H1 (cell line): ENCODE measurements around the gene UMOD. TPM values are rescaled to one million over a fixed set of nuclear protein-coding genes. Genes with fewer than 3 reads are reported as not detected.

ENCODE experiments used
- CTCF ChIA-PET: fragments of 300-600 bp; sonication (Branson Sonifier 250); formaldehyde crosslinking; loops from one replicate; lab custom pipeline; 2021; ENCODE audit not compliant: partially characterized antibody; lab: Charles Lee
- POLR2A ChIA-PET: fragments of 300-600 bp; sonication (Branson Sonifier 250); formaldehyde crosslinking; loops from one replicate; lab custom pipeline; 2021; ENCODE audit warnings: inconsistent platforms; ENCODE audit not compliant: partially characterized antibody; lab: Charles Lee
- DNase-seq, 2 experiments: peaks; one replicate each; pipeline versions ENCODE4 v3.0.0 to v3.0.0-alpha.2; 2010 to 2022; ENCODE audit warnings: low spot score in 2 of 2, low read depth in 1 of 2, mixed read lengths in 1 of 2
- FAIRE-seq: peaks from 2 replicates; lab custom pipeline; 2011; peaks lifted over from hg19 to GRCh38; lab: Jason Lieb, UNC
- H2AFZ ChIP-seq: 2 replicates; pipeline ENCODE4 v1.8.1; 2012; ENCODE audit warnings: low read length, inconsistent platforms
- H2AK5ac ChIP-seq: 2 replicates; pipeline ENCODE4 v1.6.1; 2013; ENCODE audit warnings: low read depth, low read length
- H2BK120ac ChIP-seq: replicated peaks from 2 replicates; pipeline ENCODE3; 2013; ENCODE audit warnings: low read depth, low read length, inconsistent platforms
- H2BK12ac ChIP-seq: 2 replicates; pipeline ENCODE4 v1.6.1; 2013; ENCODE audit warnings: low read depth, low read length
- H2BK15ac ChIP-seq: 2 replicates; pipeline ENCODE4 v1.6.1; 2013; ENCODE audit warnings: low read length
- H2BK20ac ChIP-seq: 2 replicates; pipeline ENCODE4 v1.6.1; 2013; ENCODE audit warnings: low read length
- H2BK5ac ChIP-seq: 2 replicates; pipeline ENCODE4 v1.6.1; 2013; ENCODE audit warnings: low read depth, low read length
- H3K14ac ChIP-seq: 2 replicates; pipeline ENCODE4 v1.6.1; 2013; ENCODE audit warnings: inconsistent platforms; ENCODE audit not compliant: insufficient read length
- H3K18ac ChIP-seq: 2 replicates; pipeline ENCODE4 v1.6.1; 2013; ENCODE audit warnings: low read length; ENCODE audit errors: extremely low read depth
- H3K23ac ChIP-seq: 2 replicates; pipeline ENCODE4 v1.6.1; 2013; ENCODE audit warnings: inconsistent platforms; ENCODE audit not compliant: insufficient read length
- H3K23me2 ChIP-seq: 2 replicates; pipeline ENCODE4 v1.6.1; 2013; ENCODE audit warnings: low read depth, low read length
- H3K27ac ChIP-seq: 2 replicates; pipeline ENCODE4 v1.6.1; 2011; ENCODE audit warnings: low read depth, low read length, inconsistent platforms
- H3K27me3 ChIP-seq, 4 experiments: replicated peaks in 1 of 4; 1 replicate in 1 of 4; 2 replicates in 3 of 4; pipeline versions ENCODE4 v1.6.1 to v1.8.1; 2011 to 2013; ENCODE audit warnings: low read length in 3 of 4, mild to moderate bottlenecking in 3 of 4, inconsistent platforms in 2 of 4, mixed read lengths in 2 of 4, moderate library complexity in 1 of 4; ENCODE audit not compliant: control insufficient read depth in 3 of 4, insufficient read depth in 3 of 4; ENCODE audit errors: extremely low read depth in 1 of 4
- H3K36me3 ChIP-seq, 4 experiments: 2 replicates each; pipeline versions ENCODE4 v1.6.1 to v1.8.1; 2011 to 2013; ENCODE audit warnings: mild to moderate bottlenecking in 4 of 4, low read length in 3 of 4, moderate library complexity in 2 of 4, control low read depth in 1 of 4, inconsistent platforms in 1 of 4; ENCODE audit not compliant: insufficient read depth in 4 of 4, control insufficient read depth in 2 of 4
- H3K4ac ChIP-seq: replicated peaks from 2 replicates; pipeline ENCODE3; 2013; ENCODE audit warnings: low read length, low read depth, mixed read lengths, inconsistent platforms; ENCODE audit not compliant: insufficient read length
- H3K4me1 ChIP-seq, 4 experiments: replicated peaks in 1 of 4; 1 replicate in 1 of 4; 2 replicates in 3 of 4; pipeline versions ENCODE4 v1.6.1 to v1.8.1; 2011 to 2013; ENCODE audit warnings: low read length in 3 of 4, inconsistent platforms in 2 of 4, mixed read lengths in 1 of 4; ENCODE audit not compliant: insufficient read depth in 4 of 4, control insufficient read depth in 3 of 4
- H3K4me2 ChIP-seq, 2 experiments: 2 replicates each; pipeline versions ENCODE4 v1.6.1 to v1.8.1; 2011 to 2013; ENCODE audit warnings: low read depth in 2 of 2, low read length in 2 of 2, control low read depth in 1 of 2, inconsistent platforms in 1 of 2, mild to moderate bottlenecking in 1 of 2; ENCODE audit not compliant: insufficient read depth in 1 of 2
- H3K4me3 ChIP-seq, 4 experiments: fragments of 200-600, 300-600 bp in 1 of 4; sonication (generic), shearing (Covaris generic), sonication (Bioruptor Twin) in 1 of 4; 2 replicates each; pipeline versions ENCODE4 v1.5.1 to v1.8.1; 2011 to 2016; ENCODE audit warnings: low read length in 4 of 4, low read depth in 3 of 4, control low read depth in 2 of 4, inconsistent platforms in 2 of 4, mild to moderate bottlenecking in 2 of 4, mixed read lengths in 1 of 4, moderate library complexity in 1 of 4; ENCODE audit not compliant: insufficient read depth in 2 of 4; ENCODE audit errors: extremely low read depth in 1 of 4
- H3K56ac ChIP-seq: replicated peaks from 2 replicates; pipeline ENCODE3; 2013; ENCODE audit warnings: low read depth, mild to moderate bottlenecking, mixed read lengths, low read length, inconsistent platforms; ENCODE audit not compliant: insufficient read length
- H3K79me1 ChIP-seq: 2 replicates; pipeline ENCODE4 v1.6.1; 2013; ENCODE audit warnings: low read depth, low read length, control low read depth
- H3K79me2 ChIP-seq, 2 experiments: 2 replicates each; pipeline versions ENCODE4 v1.6.1 to v1.8.1; 2012 to 2013; ENCODE audit warnings: low read length in 2 of 2, mild to moderate bottlenecking in 2 of 2, inconsistent platforms in 1 of 2; ENCODE audit not compliant: insufficient read depth in 2 of 2, control insufficient read depth in 1 of 2
- H3K9ac ChIP-seq, 4 experiments: replicated peaks in 1 of 4; 1 replicate in 1 of 4; 2 replicates in 3 of 4; pipeline versions ENCODE4 v1.6.1 to v1.8.1; 2011 to 2013; ENCODE audit warnings: low read depth in 3 of 4, low read length in 3 of 4, control low read depth in 2 of 4, mild to moderate bottlenecking in 2 of 4, moderate library complexity in 2 of 4, inconsistent platforms in 1 of 4; ENCODE audit errors: extremely low read depth in 1 of 4
- H3K9me3 ChIP-seq, 2 experiments: 2 replicates each; pipeline versions ENCODE4 v1.6.1 to v1.8.1; 2012 to 2013; ENCODE audit warnings: mild to moderate bottlenecking in 2 of 2, moderate library complexity in 2 of 2, control low read depth in 1 of 2, inconsistent platforms in 1 of 2, low read depth in 1 of 2, low read length in 1 of 2, mixed read lengths in 1 of 2; ENCODE audit not compliant: insufficient read depth in 2 of 2
- H4K20me1 ChIP-seq, 2 experiments: replicated peaks in 1 of 2; 2 replicates each; pipeline versions ENCODE3 to v1.8.1; 2011 to 2013; ENCODE audit warnings: inconsistent platforms in 2 of 2, low read length in 2 of 2, mild to moderate bottlenecking in 1 of 2; ENCODE audit not compliant: insufficient read depth in 2 of 2, control insufficient read depth in 1 of 2
- H4K5ac ChIP-seq: 2 replicates; pipeline ENCODE4 v1.6.1; 2013; ENCODE audit warnings: low read length, low read depth, mixed read lengths, inconsistent platforms; ENCODE audit not compliant: insufficient read length
- H4K8ac ChIP-seq: 2 replicates; pipeline ENCODE4 v1.8.0; 2013; ENCODE audit warnings: mild to moderate bottlenecking, moderate library complexity, low read length, inconsistent platforms; ENCODE audit not compliant: insufficient read depth; ENCODE audit errors: extremely low read depth
- H4K91ac ChIP-seq: replicated peaks from 2 replicates; pipeline ENCODE3; 2013; ENCODE audit warnings: low read length, mixed read lengths, inconsistent platforms; ENCODE audit not compliant: insufficient read length
- CBX5 ChIP-seq: fragments of 300-800, 300-1000 bp; sonication (generic); IDR thresholded peaks from 2 replicates; pipeline ENCODE4 v1.7.1; 2016; ENCODE audit warnings: antibody characterized with exemption, low read length, low read depth
- EZH2 ChIP-seq: fragments of 200-600 bp; sonication (generic); IDR thresholded peaks from 2 replicates; pipeline ENCODE4 v1.7.1; 2012; ENCODE audit warnings: low read depth, mild to moderate bottlenecking, moderate library complexity, low read length, inconsistent platforms; ENCODE audit not compliant: severe bottlenecking
- GTF2F1 ChIP-seq: IDR thresholded peaks from 2 replicates; pipeline ENCODE4 v1.6.1; 2012; ENCODE audit warnings: low read depth, low read length, improper control_type of control experiment, borderline replicate concordance
- HDAC2 ChIP-seq, 2 experiments: fragments of 300-600 bp in 1 of 2; sonication (generic) in 1 of 2; IDR thresholded peaks; 2 replicates each; pipeline ENCODE4 v1.6.1; 2011 to 2012; ENCODE audit warnings: low read depth in 2 of 2, low read length in 2 of 2, mild to moderate bottlenecking in 2 of 2, moderate library complexity in 2 of 2, borderline replicate concordance in 1 of 2, inconsistent platforms in 1 of 2
- HDAC6 ChIP-seq: IDR thresholded peaks from one replicate; pipeline ENCODE4 v1.7.1; 2012; ENCODE audit warnings: low read depth, mild to moderate bottlenecking, inconsistent platforms, low read length, moderate library complexity
- JUND ChIP-seq: IDR thresholded peaks from 2 replicates; pipeline ENCODE4 v1.6.1; 2011; ENCODE audit warnings: mild to moderate bottlenecking, improper control_type of control experiment, low read length
- KDM1A ChIP-seq: fragments of 200-600, 300-600 bp; sonication (generic); IDR thresholded peaks from 2 replicates; pipeline ENCODE4 v1.7.1; 2016; ENCODE audit warnings: mild to moderate bottlenecking, low read length, borderline replicate concordance
- KDM5A ChIP-seq: fragments of 200-600 bp; IDR thresholded peaks from 2 replicates; pipeline ENCODE4 v1.7.1; 2012; ENCODE audit warnings: mild to moderate bottlenecking, low read length, inconsistent platforms, mixed read lengths
- NRF1 ChIP-seq: IDR thresholded peaks from 2 replicates; pipeline ENCODE4 v1.6.1; 2011; ENCODE audit warnings: mild to moderate bottlenecking, low read depth, low read length, improper control_type of control experiment
- SIN3A ChIP-seq, 2 experiments: IDR thresholded peaks in 1 of 2; conservative IDR thresholded peaks in 1 of 2; 2 replicates each; pipeline ENCODE4 v1.6.1; 2011 to 2012; ENCODE audit warnings: low read length in 2 of 2, improper control_type of control experiment in 1 of 2, low read depth in 1 of 2, mild to moderate bottlenecking in 1 of 2
- TAF1 ChIP-seq: IDR thresholded peaks from 2 replicates; pipeline ENCODE4 v1.6.1; 2011; ENCODE audit warnings: mild to moderate bottlenecking, low read depth, low read length
- TBP ChIP-seq: IDR thresholded peaks from 2 replicates; pipeline ENCODE4 v1.6.1; 2011; ENCODE audit warnings: low read depth, low read length, improper control_type of control experiment
- TCF12 ChIP-seq: IDR thresholded peaks from 2 replicates; pipeline ENCODE4 v1.6.1; 2011; ENCODE audit warnings: low read depth, mild to moderate bottlenecking, low read length
- polyA plus RNA-seq, 7 experiments: library from polyadenylated mRNA; depleted of rRNA in 3 of 7; stranded (reverse) in 5 of 7; unstranded in 2 of 7; fragments of >200 nt in 5 of 7; fragments of 200-250 nt in 2 of 7; gene quantifications; 1 replicate in 5 of 7; 2 replicates in 1 of 7; 4 replicates in 1 of 7; pipeline versions ENCODE4 v1.2.1 to v1.2.3, GENCODE V29; 2011 to 2013; ENCODE audit warnings: missing spikeins in 2 of 7, mixed read lengths in 2 of 7
- total RNA-seq: library from RNA; stranded (reverse); fragmentation: NEBNext Ultra II Directional; extraction: Animal tissue kit (Norgen Biotek cat#: 25700); gene quantifications from 2 replicates; pipeline ENCODE4 v1.2.1, GENCODE V29; 2021
- TF ChIP-seq, protein P1 (sequence below): IDR thresholded peaks from 2 replicates; pipeline ENCODE4 v1.6.1; 2012; ENCODE audit warnings: inconsistent platforms
- TF ChIP-seq, protein P2 (sequence below): IDR thresholded peaks from 2 replicates; pipeline ENCODE4 v1.6.1; 2011; ENCODE audit warnings: low read depth, mild to moderate bottlenecking, low read length; ENCODE audit not compliant: insufficient read depth

UMOD gene
- total and polyA plus RNA-seq, 2 of the 8 experiments (the other 6 are each of a cell fraction or from before 2014, with no cell fraction given), result not detected

DNA sequence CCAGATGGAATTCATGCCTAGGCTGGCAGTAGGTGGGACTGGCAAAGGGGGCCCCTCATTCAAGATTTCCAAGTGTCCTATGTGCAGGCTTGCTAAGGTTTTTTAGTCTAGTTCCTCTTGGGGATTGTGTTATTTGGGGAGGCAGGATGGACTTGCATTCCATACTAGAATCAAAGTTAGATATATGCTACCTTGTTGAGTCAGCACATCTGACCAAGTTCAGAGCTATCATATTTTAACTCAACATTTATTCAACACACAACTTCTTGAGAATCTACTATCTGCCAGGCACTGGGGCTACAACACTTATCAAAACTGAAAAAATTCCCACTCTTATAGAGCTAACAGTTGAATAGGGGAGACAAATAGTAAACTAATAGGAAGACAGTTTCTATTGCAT is 31.9 kb downstream of the UMOD start:
- Histone ChIP-seq H3K4ac (no peak overlapping the region), H3K18ac (no peak overlapping the region), H3K79me2 (no peaks in the 10 kb centered on the region), H3K4me2 (no peak overlapping the region), H3K14ac (no peak overlapping the region), H2BK120ac (no peak overlapping the region), H3K9ac (no peak overlapping the region), H2AFZ (no peak overlapping the region), H3K23me2 (no peaks in the 10 kb centered on the region), H3K4me1 (no peaks in the 10 kb centered on the region), H3K27ac (no peak overlapping the region), H4K8ac (no peak overlapping the region), H3K56ac (no peak overlapping the region), H3K79me1 (no peaks in the 10 kb centered on the region), H3K23ac (no peak overlapping the region), H3K27me3 (no peaks in the 10 kb centered on the region; a peak in 1 of 7 replicates), H2BK15ac (no peak overlapping the region), H4K20me1 (no peaks in the 10 kb centered on the region), H4K5ac (no peak overlapping the region), H3K4me3 (no peak overlapping the region), H2BK5ac (no peak overlapping the region), H3K36me3 (no peaks in the 10 kb centered on the region), H2BK12ac (no peak overlapping the region), H2AK5ac (no peak overlapping the region), H4K91ac (no peak overlapping the region), H3K9me3 (no peaks in the 10 kb centered on the region), H2BK20ac (no peak overlapping the region)
- ChIA-PET CTCF (interaction anchor here (1.5 to 2.3 kb wide), 2 partner anchors 16 to 20 kb away, joined by 6 read pairs; no protein-coding TSS in a partner anchor), POLR2A (no interaction called here)
- DNase-seq (no peak), FAIRE-seq (no peak)
- TF ChIP-seq GTF2F1 (no peak), HDAC6 (no peak), CBX5 (no peak), NRF1 (no peak), EZH2 (no peak), KDM5A (no peak), SIN3A (conservative IDR thresholded peaks at IDR 0.05 in 1 of 2, IDR thresholded peaks at IDR 0.05 in 1 of 2; ENCODE audit: low read depth in 1 of 2, low read length in 2 of 2) (no peak), JUND (no peak), TAF1 (no peak), TCF12 (no peak), HDAC2 (IDR thresholded peaks at IDR 0.05; ENCODE audit: borderline replicate concordance in 1 of 2, low read depth in 2 of 2, low read length in 2 of 2) (no peak), TBP (no peak), KDM1A (no peak)
- TF ChIP-seq, protein P1, sequence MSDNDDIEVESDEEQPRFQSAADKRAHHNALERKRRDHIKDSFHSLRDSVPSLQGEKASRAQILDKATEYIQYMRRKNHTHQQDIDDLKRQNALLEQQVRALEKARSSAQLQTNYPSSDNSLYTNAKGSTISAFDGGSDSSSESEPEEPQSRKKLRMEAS, result no peak
- TF ChIP-seq, protein P2, sequence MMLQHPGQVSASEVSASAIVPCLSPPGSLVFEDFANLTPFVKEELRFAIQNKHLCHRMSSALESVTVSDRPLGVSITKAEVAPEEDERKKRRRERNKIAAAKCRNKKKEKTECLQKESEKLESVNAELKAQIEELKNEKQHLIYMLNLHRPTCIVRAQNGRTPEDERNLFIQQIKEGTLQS, result no peak
